K562 (cell line): ENCODE results near the gene TARS2. TPM values are rescaled to one million over a fixed set of nuclear protein-coding genes. Genes with fewer than 3 reads are reported as not detected.

Experiments
- ATAC-seq: fragments of 200-7000 bp; cut with Tn5 transposase; 3 replicates; pipeline ENCODE4 v1.9.1; 2020; ENCODE audit warnings: moderate library complexity
- BruUV-seq: library from RNA; stranded (reverse); fragments of 400-500 nt; replicated peaks from 2 replicates; lab custom pipeline; 2021; lab: Mats Ljungman, UMichigan
- CTCF ChIA-PET: fragments of 300-600 bp; formaldehyde crosslinking; extraction: SDS; loops from one replicate; lab custom pipeline; 2021; ENCODE audit warnings: low intra/inter-chr PET ratio; lab: Yijun Ruan, JAX
- POLR2A ChIA-PET: fragments of 300-600, 350-650 bp; sonication (Branson Sonifier 250); formaldehyde crosslinking; extraction: SDS; loops from one replicate; lab custom pipeline; 2021; ENCODE audit warnings: antibody characterized with exemption, inconsistent platforms; lab: Yijun Ruan, JAX
- DNase-seq, 4 experiments: peaks; one replicate each; pipeline versions ENCODE4 v3.0.0 to v3.0.0-alpha.2; 2011 to 2018; ENCODE audit warnings: low spot score in 3 of 4, mixed read lengths in 3 of 4; ENCODE audit errors: extremely low read depth in 1 of 4
- FAIRE-seq: peaks from 2 replicates; lab custom pipeline; 2011; peaks lifted over from hg19 to GRCh38; lab: Jason Lieb, UNC
- H2AFZ ChIP-seq: 2 replicates; pipeline ENCODE4 v1.6.0; 2011; ENCODE audit warnings: low read depth, low read length, control low read depth, inconsistent platforms
- H3K27ac ChIP-seq: fragments of 200-600 bp; 3 replicates; pipeline ENCODE4 v1.8.0; 2011; ENCODE audit warnings: low read depth, mild to moderate bottlenecking, control low read depth, inconsistent platforms, low read length, moderate library complexity, mixed read lengths; ENCODE audit errors: extremely low read depth
- H3K27me3 ChIP-seq, 2 experiments: fragments of 300-600 bp in 1 of 2; 2 replicates in 1 of 2; 3 replicates in 1 of 2; pipeline versions ENCODE4 v1.6.0 to v1.8.0; 2011; ENCODE audit warnings: inconsistent platforms in 2 of 2, low read length in 2 of 2, mild to moderate bottlenecking in 1 of 2, mixed read lengths in 1 of 2, moderate library complexity in 1 of 2; ENCODE audit not compliant: control insufficient read depth in 2 of 2, insufficient read depth in 2 of 2
- H3K36me3 ChIP-seq: fragments of 300-600 bp; 3 replicates; pipeline ENCODE4 v1.8.0; 2011; ENCODE audit warnings: mild to moderate bottlenecking, low read length, inconsistent platforms; ENCODE audit not compliant: control insufficient read depth, insufficient read depth
- H3K4me1 ChIP-seq, 2 experiments: fragments of 200-600 bp in 1 of 2; replicated peaks in 1 of 2; 2 replicates in 1 of 2; 3 replicates in 1 of 2; pipeline versions ENCODE4 v1.5.1 to v1.8.0; 2011; ENCODE audit warnings: inconsistent platforms in 2 of 2, low read length in 2 of 2, mild to moderate bottlenecking in 1 of 2, mixed read lengths in 1 of 2, moderate library complexity in 1 of 2; ENCODE audit not compliant: control insufficient read depth in 2 of 2, insufficient read depth in 2 of 2
- H3K4me2 ChIP-seq: 2 replicates; pipeline ENCODE4 v1.6.1; 2011; ENCODE audit warnings: low read length, control low read depth, inconsistent platforms, mixed read lengths; ENCODE audit not compliant: insufficient read depth
- H3K4me3 ChIP-seq: fragments of 200-600 bp; sonication (generic), shearing (Covaris generic); 2 replicates; pipeline ENCODE4 v1.5.1; 2016; ENCODE audit warnings: control low read depth, inconsistent platforms
- H3K79me2 ChIP-seq: fragments of 200-600 bp; 3 replicates; pipeline ENCODE4 v1.8.0; 2011; ENCODE audit warnings: low read length, inconsistent platforms; ENCODE audit not compliant: control insufficient read depth, insufficient read depth
- H3K9ac ChIP-seq, 2 experiments: 2 replicates each; pipeline versions ENCODE4 v1.6.0 to v1.6.1; 2011; ENCODE audit warnings: low read depth in 2 of 2, low read length in 2 of 2, control low read depth in 1 of 2, inconsistent platforms in 1 of 2, mild to moderate bottlenecking in 1 of 2, mixed read lengths in 1 of 2; ENCODE audit not compliant: insufficient read depth in 1 of 2
- H3K9me1 ChIP-seq: one replicate; pipeline ENCODE4 v1.6.0; 2011; ENCODE audit warnings: inconsistent platforms, mild to moderate bottlenecking, low read length, moderate library complexity; ENCODE audit not compliant: control insufficient read depth, insufficient read depth
- H3K9me3 ChIP-seq: replicated peaks from 2 replicates; pipeline ENCODE4 v1.5.1; 2011; ENCODE audit warnings: low read depth, low read length, inconsistent platforms; ENCODE audit not compliant: control insufficient read depth, insufficient read depth
- H4K20me1 ChIP-seq: replicated peaks from 2 replicates; pipeline ENCODE4 v1.6.1; 2011; ENCODE audit warnings: low read length, inconsistent platforms, mixed read lengths; ENCODE audit not compliant: control insufficient read depth, insufficient read depth
- AFF4 ChIP-seq: sonication (generic); formaldehyde crosslinking; IDR thresholded peaks from 2 replicates; pipeline ENCODE4 v1.8.0; 2023; ENCODE audit warnings: mild to moderate bottlenecking, missing genetic modification reagents
- ESRRB ChIP-seq: fragments of 250-450 bp; sonication (Bioruptor Pico); IDR thresholded peaks from 2 replicates; pipeline ENCODE4 v1.5.0; 2020; ENCODE audit warnings: mild to moderate bottlenecking, moderate library complexity, borderline replicate concordance
- HNRNPK ChIP-seq: fragments of 200-400 bp; formaldehyde crosslinking; IDR thresholded peaks from one replicate; pipeline ENCODE4 v1.6.1; 2018; ENCODE audit warnings: mild to moderate bottlenecking, low read depth, low read length; ENCODE audit not compliant: poor library complexity, severe bottlenecking
- POLR2A ChIP-seq: fragments of 450-650 bp; conservative IDR thresholded peaks from 2 replicates; pipeline ENCODE4 v1.6.1; 2016
- SP1 ChIP-seq: sonication (generic); formaldehyde crosslinking; IDR thresholded peaks from 2 replicates; pipeline ENCODE4 v1.8.1; 2022; ENCODE audit warnings: mild to moderate bottlenecking, missing genetic modification reagents
- TCF3 ChIP-seq: sonication (generic); formaldehyde crosslinking; IDR thresholded peaks from 2 replicates; pipeline ENCODE4 v1.4.0; 2020; ENCODE audit warnings: mild to moderate bottlenecking, missing genetic modification reagents
- ZBTB1 ChIP-seq: sonication (generic); formaldehyde crosslinking; IDR thresholded peaks from 2 replicates; pipeline ENCODE4 v1.8.1; 2023; ENCODE audit warnings: missing genetic modification reagents, low read depth, mild to moderate bottlenecking, borderline replicate concordance
- ZFP30 ChIP-seq: fragments of 250-450 bp; sonication (Bioruptor Pico); IDR thresholded peaks from 2 replicates; pipeline ENCODE4 v1.8.0; 2022; ENCODE audit warnings: moderate library complexity, mild to moderate bottlenecking, inconsistent platforms, borderline replicate concordance
- ZNF263 ChIP-seq: sonication (generic); formaldehyde crosslinking; IDR thresholded peaks from 2 replicates; pipeline ENCODE4 v1.8.0; 2022; ENCODE audit warnings: mild to moderate bottlenecking, missing genetic modification reagents, borderline replicate concordance
- ZNF384 ChIP-seq: IDR thresholded peaks from 2 replicates; pipeline ENCODE4 v1.6.1; 2012; ENCODE audit warnings: low read depth, low read length, improper control_type of control experiment
- WGBS: fragments of 100-300 bp; shearing (Covaris generic); methylation state at CpG from one replicate; pipeline ENCODE4 v1.1.6; 2016; ENCODE audit warnings: low coverage, mixed read lengths; ENCODE audit not compliant: insufficient coverage; ENCODE audit errors: missing lambda C conversion rate; 5-methylcytosine and 5-hydroxymethylcytosine counted together
- in situ Hi-C: fragments of 300-500 bp; cut with MboI; formaldehyde crosslinking; loops from 4 replicates; pipeline ENCODE4 v1.15.0; 2018; ENCODE audit warnings: inconsistent platforms, mixed read lengths
- intact Hi-C: fragments of 100-400 bp; cut with micrococcal nuclease; formaldehyde crosslinking; loops from 2 replicates; pipeline ENCODE4 v1.14.2; 2022
- polyA plus RNA-seq, 8 experiments: library from polyadenylated mRNA; depleted of rRNA in 4 of 8; stranded (reverse) in 5 of 8; unstranded in 3 of 8; fragments of >200 nt; fragmentation: Nextera tagmentation in 2 of 8; fragmentation: Illumina TruSeq in 1 of 8; extraction: Ambion mirVana in 2 of 8; extraction: Trizol in 1 of 8; gene quantifications; 2 replicates each; pipeline versions ENCODE4 v1.2.1 to v1.2.3, GENCODE V29; 2011 to 2014; ENCODE audit warnings: inconsistent platforms in 1 of 8, missing spikeins in 1 of 8
- total RNA-seq, 7 experiments: library from RNA; depleted of rRNA in 6 of 7; stranded (reverse); fragments of >200 nt in 6 of 7; fragmentation: Illumina TruSeq in 2 of 7; extraction: Trizol in 2 of 7; gene quantifications; 2 replicates each; pipeline versions ENCODE4 v1.2.1 to v1.2.3, GENCODE V29; 2011 to 2021; ENCODE audit warnings: low replicate concordance in 1 of 7

TARS2 gene
- total and polyA plus RNA-seq, 9 of the 15 experiments (the other 6 are each of a cell fraction or from before 2014, with no cell fraction given): 17.0 to 64.2 (median 39.4) TPM

- H3K9me1 ChIP-seq: no peaks in the 10 kb centered on the region
- WGBS: 10% methylated on average over 1 of the region's 1 CpG
- BruUV-seq: no TSS peak
- FAIRE-seq (no peak), ATAC-seq (peak; percentile 0; the same call in 1 of the 3 replicates), DNase-seq (no peak)
- H3K36me3 ChIP-seq: peaks cover 49% of the 10 kb centered on the region
- H3K4me3 ChIP-seq: peak overlapping the region; percentile 75
- peaks cover 9% of the 10 kb centered on the region for H4K20me1 ChIP-seq
- peak overlapping the region; percentile 95 for H3K4me2 ChIP-seq
- H3K9me3 ChIP-seq: no peaks in the 10 kb centered on the region
- no peak overlapping the region for H2AFZ ChIP-seq
- peak overlapping the region; percentile 87 for H3K27ac ChIP-seq
- intact Hi-C loops: loop anchor here (2.0 kb wide), 1 partner anchor 19 kb away; no protein-coding TSS in a partner anchor
- H3K79me2 ChIP-seq: peaks cover 92% of the 10 kb centered on the region
- 0 out of 2 replicates have a peak, but pooled peaks have one; percentile 9 for TF ChIP-seq POLR2A
- 0 out of 2 replicates have a peak, but pooled peaks have one; percentile 41 for TF ChIP-seq AFF4 (CRISPR knock-in tag)
- no peak for TF ChIP-seq ESRRB (CRISPR knock-in tag)
- peak; percentile 79 for TF ChIP-seq ZNF263
- 0 out of 2 replicates have a peak, but pooled peaks have one; percentile 2 for TF ChIP-seq TCF3 (CRISPR knock-in tag)
- TF ChIP-seq ZBTB1 (CRISPR knock-in tag): no peak
- 0 out of 2 replicates have a peak, but pooled peaks have one; percentile 24 for TF ChIP-seq SP1
- TF ChIP-seq ZNF384: peak; percentile 62; the same call in 1 of the 2 replicates
- no peak for TF ChIP-seq HNRNPK
- no peak for TF ChIP-seq ZFP30
- ChIA-PET CTCF (no interaction called here), POLR2A (interaction anchor here (0.6 to 8.9 kb wide), 11 partner anchors 9 to 664 kb away, joined by 3 to 53 read pairs (median 3); a partner anchor contains a TSS)
- H3K4me1 ChIP-seq: peaks cover 29 to 82% of the 10 kb centered on the region in 2 experiments
- H3K9ac ChIP-seq: peak overlapping the region; percentile 95 to 99; a peak in 3 of 4 replicates
- H3K27me3 ChIP-seq: no peaks in the 10 kb centered on the region
- in situ Hi-C loops: no loop called here
Observed at GRCh38 chr1:150551784-150552127, 64.5 kb downstream of the TARS2 start.
